ENCODE measurements around the gene ACBD4. TPM values are rescaled to one million over a fixed set of nuclear protein-coding genes. Genes with fewer than 3 reads are reported as not detected.

Gene ACBD4
- total and polyA plus RNA-seq, 11 donors = 3.3 to 9.8 (median 6.3) TPM

DNA sequence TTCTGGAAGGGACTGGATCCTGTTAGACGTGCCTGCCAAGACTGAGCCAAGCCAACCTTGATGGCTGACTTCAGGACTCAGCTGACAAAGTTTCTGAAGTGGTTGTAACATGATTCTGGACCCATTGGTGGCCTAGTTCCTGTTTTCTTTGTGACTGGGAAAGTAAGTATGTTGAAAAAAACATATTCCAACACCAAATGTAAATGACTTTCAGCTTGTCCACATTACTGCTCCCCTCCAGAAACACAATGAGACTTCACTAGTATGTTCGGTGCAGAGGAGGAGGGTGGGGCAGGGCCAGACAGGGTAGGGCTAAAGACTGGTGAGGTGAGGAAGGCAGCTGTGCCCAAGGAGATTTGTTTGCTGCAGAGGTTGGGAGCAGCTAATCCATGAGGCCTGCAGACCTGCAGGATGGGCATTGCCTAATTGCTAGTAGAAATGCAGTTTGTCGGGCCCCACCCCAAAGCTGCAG is 47.9 kb upstream of the ACBD4 start:
- DNase-seq (no peak), ATAC-seq (peak; percentile 50 to 72 (median 62))
- no peak for TF ChIP-seq POLR2A (IDR thresholded peaks at IDR 0.05)
- TF ChIP-seq, protein P1, sequence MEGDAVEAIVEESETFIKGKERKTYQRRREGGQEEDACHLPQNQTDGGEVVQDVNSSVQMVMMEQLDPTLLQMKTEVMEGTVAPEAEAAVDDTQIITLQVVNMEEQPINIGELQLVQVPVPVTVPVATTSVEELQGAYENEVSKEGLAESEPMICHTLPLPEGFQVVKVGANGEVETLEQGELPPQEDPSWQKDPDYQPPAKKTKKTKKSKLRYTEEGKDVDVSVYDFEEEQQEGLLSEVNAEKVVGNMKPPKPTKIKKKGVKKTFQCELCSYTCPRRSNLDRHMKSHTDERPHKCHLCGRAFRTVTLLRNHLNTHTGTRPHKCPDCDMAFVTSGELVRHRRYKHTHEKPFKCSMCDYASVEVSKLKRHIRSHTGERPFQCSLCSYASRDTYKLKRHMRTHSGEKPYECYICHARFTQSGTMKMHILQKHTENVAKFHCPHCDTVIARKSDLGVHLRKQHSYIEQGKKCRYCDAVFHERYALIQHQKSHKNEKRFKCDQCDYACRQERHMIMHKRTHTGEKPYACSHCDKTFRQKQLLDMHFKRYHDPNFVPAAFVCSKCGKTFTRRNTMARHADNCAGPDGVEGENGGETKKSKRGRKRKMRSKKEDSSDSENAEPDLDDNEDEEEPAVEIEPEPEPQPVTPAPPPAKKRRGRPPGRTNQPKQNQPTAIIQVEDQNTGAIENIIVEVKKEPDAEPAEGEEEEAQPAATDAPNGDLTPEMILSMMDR (IDR thresholded peaks at IDR 0.05) = no peak
- peak overlapping the region in 11 of 12 donors; percentile 11 to 76 (median 44) for H3K27ac ChIP-seq
- H3K9me3 ChIP-seq = no peaks in the 10 kb centered on the region
- no peaks in the 10 kb centered on the region for H3K27me3 ChIP-seq
- H3K4me1 ChIP-seq = peaks cover 5 to 30% (median 16%) of the 10 kb centered on the region in 12 donors
- WGBS, 4 donors = 58 to 72% (median 67%) methylated on average over 3 of the region's 3 CpGs
- H3K4me3 ChIP-seq = no peak overlapping the region
- intact Hi-C loops (cut with DNase I) = no loop called here
- H3K36me3 ChIP-seq = peaks cover 0 to 98% (median 95%) of the 10 kb centered on the region in 9 donors

DNA sequence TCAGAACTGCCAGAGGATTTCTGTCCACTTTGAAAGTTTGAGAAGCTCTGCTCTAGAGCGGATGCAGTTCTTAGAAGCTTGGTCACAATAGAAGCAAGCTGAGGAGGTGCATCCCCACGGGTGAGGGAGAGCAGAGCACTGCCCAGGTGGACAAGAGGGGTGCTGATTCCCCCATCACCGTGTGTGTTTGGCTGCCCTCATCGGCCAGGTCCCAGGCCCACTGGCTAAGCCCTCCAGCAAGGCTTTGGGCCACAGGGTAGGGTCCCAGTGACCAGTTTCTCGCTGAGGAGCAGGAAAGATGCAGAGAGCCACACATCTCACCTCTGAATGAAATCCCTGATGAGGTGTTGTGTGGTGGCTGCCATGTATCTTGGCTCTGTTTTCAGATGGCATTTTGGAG is 47.5 kb upstream of the ACBD4 start:
- no peak for DNase-seq
- TF ChIP-seq, protein P1 (IDR thresholded peaks at IDR 0.05) = no peak
- TF ChIP-seq POLR2A (IDR thresholded peaks at IDR 0.05) = no peak
- no peaks in the 10 kb centered on the region for H3K27me3 ChIP-seq
- H3K4me1 ChIP-seq = peaks cover 8 to 34% (median 19%) of the 10 kb centered on the region in 12 donors
- H3K4me3 ChIP-seq = no peak overlapping the region
- peaks cover 0 to 97% (median 90%) of the 10 kb centered on the region in 9 donors for H3K36me3 ChIP-seq
- intact Hi-C loops (cut with DNase I) = no loop called here
- H3K9me3 ChIP-seq = no peaks in the 10 kb centered on the region
- ATAC-seq = no peak
- 88 to 93% (median 90%) methylated on average over 5 of the region's 5 CpGs for WGBS, 4 donors
- H3K27ac ChIP-seq = peak overlapping the region in 10 of 12 donors; percentile 7 to 76 (median 40)

DNA sequence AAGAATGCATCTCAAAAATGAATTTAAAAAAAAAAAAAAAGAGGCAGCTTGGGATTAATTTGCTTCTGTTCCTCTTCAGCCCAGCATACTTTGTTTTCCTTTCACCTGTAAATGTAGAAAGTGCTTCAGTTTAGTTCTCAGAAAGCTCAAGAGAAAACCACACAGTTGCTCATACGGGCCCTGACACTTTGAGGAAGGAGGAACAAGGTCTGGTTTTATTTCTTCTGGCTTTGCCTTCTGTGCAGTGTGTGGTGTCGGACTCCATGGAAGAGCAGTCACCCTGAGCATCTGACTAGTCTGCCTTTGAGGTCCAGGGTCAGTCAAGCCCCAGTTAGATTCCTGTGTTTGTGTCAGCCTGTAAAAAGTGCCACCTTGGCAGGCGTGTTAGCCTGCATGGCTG is 46.7 kb upstream of the ACBD4 start:
- ATAC-seq = no peak
- TF ChIP-seq, protein P1 (IDR thresholded peaks at IDR 0.05) = no peak
- TF ChIP-seq POLR2A (IDR thresholded peaks at IDR 0.05) = no peak
- 78 to 89% (median 84%) methylated on average over 3 of the region's 3 CpGs for WGBS, 4 donors
- Histone ChIP-seq H3K4me1 (peaks cover 13 to 42% (median 26%) of the 10 kb centered on the region in 12 donors), H3K9me3 (no peaks in the 10 kb centered on the region), H3K4me3 (no peak overlapping the region), H3K27ac (peak overlapping the region in 4 of 12 donors; percentile 20 to 56 (median 48)), H3K36me3 (peaks cover 0 to 95% (median 87%) of the 10 kb centered on the region in 9 donors), H3K27me3 (no peaks in the 10 kb centered on the region)
- DNase-seq = no peak
- intact Hi-C loops (cut with DNase I) = no loop called here

GRCh38 chr17:45090711-45091110 is 44.8 kb upstream of the ACBD4 start:
- DNase-seq (no peak), ATAC-seq (no peak)
- 84 to 93% (median 88%) methylated on average over 3 of the region's 3 CpGs for WGBS, 4 donors
- Histone ChIP-seq H3K27me3 (no peaks in the 10 kb centered on the region), H3K4me1 (peaks cover 13 to 51% (median 30%) of the 10 kb centered on the region in 12 donors), H3K4me3 (no peak overlapping the region), H3K36me3 (peaks cover 0 to 95% (median 87%) of the 10 kb centered on the region in 9 donors), H3K9me3 (no peaks in the 10 kb centered on the region), H3K27ac (peak overlapping the region in 1 of 12 donors; percentile 93)
- intact Hi-C loops (cut with DNase I) = loop anchor here in 5 of 10 donors (5.0 to 10.0 kb wide), 6 partner anchors 66 to 316 kb away; partner anchors contain the start of gene GFAP (in 1 of the 5)
- no peak for TF ChIP-seq POLR2A (IDR thresholded peaks at IDR 0.05)
- TF ChIP-seq, protein P1 (IDR thresholded peaks at IDR 0.05) = no peak
